ENCODE measurements around the gene ROR2. TPM values are rescaled to one million over a fixed set of nuclear protein-coding genes. Genes with fewer than 3 reads are reported as not detected.

ROR2 gene
- total RNA-seq, 1 experiment from 2014 or later: 5.9 TPM

DNA sequence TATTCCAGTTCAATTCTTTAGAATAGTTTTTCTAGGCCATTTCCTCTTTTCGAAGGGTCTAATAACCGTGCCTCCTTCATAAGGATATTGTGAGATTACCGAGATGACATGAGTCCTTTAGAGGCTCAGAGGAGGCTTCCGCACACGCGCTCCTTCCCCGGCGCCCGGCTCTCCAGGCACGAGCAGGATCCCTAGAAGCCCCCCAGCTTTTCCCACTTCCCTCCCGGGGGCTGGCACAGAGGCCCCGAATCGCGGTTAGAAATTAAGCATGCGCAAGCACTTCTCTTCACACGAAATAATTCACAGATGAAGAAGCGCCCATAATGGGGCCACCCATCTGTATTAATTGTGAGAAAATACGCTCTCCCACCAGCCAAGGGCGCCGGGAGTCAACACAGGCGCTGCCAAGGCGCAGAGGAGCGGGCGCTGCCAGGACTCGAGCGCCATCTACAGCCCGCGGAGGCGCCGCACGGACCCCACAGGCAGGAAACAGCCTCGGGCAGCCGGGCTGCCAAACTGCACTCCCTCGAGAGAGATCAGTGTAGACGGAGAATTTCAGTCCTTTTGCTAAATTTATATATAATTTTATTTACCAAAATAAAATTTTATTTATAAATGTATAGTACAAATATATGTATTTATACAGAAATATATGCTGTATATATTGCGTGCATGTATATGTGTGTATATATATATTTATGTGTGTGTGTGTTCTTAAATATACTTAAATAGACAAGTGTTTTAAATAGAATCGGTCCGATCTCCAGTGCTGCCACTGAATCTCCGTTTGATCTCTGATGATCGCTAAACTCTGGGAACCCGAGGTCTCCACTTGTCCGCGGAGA is 268.3 kb downstream of the ROR2 start:
- Histone ChIP-seq H3K4me1 (ENCODE audit: control insufficient read depth, insufficient read depth, low read length) (no peaks in the 10 kb centered on the region), H3K36me3 (ENCODE audit: control insufficient read depth, insufficient read depth, low read length) (no peaks in the 10 kb centered on the region), H3K4me3 (ENCODE audit: low read depth in 2 of 2, low read length in 2 of 2) (no peak overlapping the region), H3K27me3 (ENCODE audit: control insufficient read depth, insufficient read depth, low read length) (no peaks in the 10 kb centered on the region), H3K9me3 (ENCODE audit: control insufficient read depth, insufficient read depth, low read depth, low read length) (no peaks in the 10 kb centered on the region), H3K27ac (ENCODE audit: low read length) (no peak overlapping the region)
- DNase-seq (ENCODE audit: low read depth, low spot score) (no peak), ATAC-seq (peak; percentile 84)
- TF ChIP-seq, protein P1, sequence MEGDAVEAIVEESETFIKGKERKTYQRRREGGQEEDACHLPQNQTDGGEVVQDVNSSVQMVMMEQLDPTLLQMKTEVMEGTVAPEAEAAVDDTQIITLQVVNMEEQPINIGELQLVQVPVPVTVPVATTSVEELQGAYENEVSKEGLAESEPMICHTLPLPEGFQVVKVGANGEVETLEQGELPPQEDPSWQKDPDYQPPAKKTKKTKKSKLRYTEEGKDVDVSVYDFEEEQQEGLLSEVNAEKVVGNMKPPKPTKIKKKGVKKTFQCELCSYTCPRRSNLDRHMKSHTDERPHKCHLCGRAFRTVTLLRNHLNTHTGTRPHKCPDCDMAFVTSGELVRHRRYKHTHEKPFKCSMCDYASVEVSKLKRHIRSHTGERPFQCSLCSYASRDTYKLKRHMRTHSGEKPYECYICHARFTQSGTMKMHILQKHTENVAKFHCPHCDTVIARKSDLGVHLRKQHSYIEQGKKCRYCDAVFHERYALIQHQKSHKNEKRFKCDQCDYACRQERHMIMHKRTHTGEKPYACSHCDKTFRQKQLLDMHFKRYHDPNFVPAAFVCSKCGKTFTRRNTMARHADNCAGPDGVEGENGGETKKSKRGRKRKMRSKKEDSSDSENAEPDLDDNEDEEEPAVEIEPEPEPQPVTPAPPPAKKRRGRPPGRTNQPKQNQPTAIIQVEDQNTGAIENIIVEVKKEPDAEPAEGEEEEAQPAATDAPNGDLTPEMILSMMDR (IDR thresholded peaks at IDR 0.05): peak; percentile 90
- no peak for TF ChIP-seq SIN3A (IDR thresholded peaks at IDR 0.05; ENCODE audit: borderline replicate concordance, insufficient read depth, low read depth, low read length)
- in situ Hi-C loops (cut with HindIII; ENCODE audit: low pct_unique_long_range_greater_than_20kb, low sequenced_read_pairs): no loop called here
- BruUV-seq (replicated peaks): no TSS peak
- ChIA-PET CTCF (no interaction called here), POLR2A (no interaction called here)
- intact Hi-C loops (cut with micrococcal nuclease; ENCODE audit: unreplicated experiment): no loop called here

DNA sequence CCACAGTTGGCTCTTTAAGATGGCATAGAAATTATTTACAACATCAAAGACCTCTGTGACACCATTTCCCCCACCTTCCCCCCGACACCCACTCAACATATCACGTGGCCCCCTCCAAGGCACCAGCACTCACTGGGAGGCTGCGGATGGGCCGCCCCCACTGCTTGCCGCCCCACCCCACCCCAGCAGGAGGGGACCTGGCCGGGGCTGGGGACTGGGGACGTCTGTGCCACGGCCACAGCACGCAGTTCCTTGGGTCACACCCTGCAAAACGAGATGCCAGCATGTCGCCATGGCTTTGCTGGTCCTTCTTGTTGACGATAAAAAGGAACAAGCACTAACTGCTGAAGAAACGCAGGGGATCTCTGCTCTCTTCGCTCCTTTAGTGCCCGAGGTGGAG is 269.0 kb downstream of the ROR2 start:
- no peak for ATAC-seq
- BruUV-seq (replicated peaks): no TSS peak
- Histone ChIP-seq H3K27ac (ENCODE audit: low read length) (no peak overlapping the region), H3K9me3 (ENCODE audit: control insufficient read depth, insufficient read depth, low read depth, low read length) (no peaks in the 10 kb centered on the region), H3K4me3 (ENCODE audit: low read depth in 2 of 2, low read length in 2 of 2) (no peak overlapping the region), H3K4me1 (ENCODE audit: control insufficient read depth, insufficient read depth, low read length) (no peaks in the 10 kb centered on the region), H3K36me3 (ENCODE audit: control insufficient read depth, insufficient read depth, low read length) (no peaks in the 10 kb centered on the region), H3K27me3 (ENCODE audit: control insufficient read depth, insufficient read depth, low read length) (no peaks in the 10 kb centered on the region)
- intact Hi-C loops (cut with micrococcal nuclease; ENCODE audit: unreplicated experiment): no loop called here
- in situ Hi-C loops (cut with HindIII; ENCODE audit: low pct_unique_long_range_greater_than_20kb, low sequenced_read_pairs): no loop called here
- CTCF ChIA-PET: no interaction called here
- POLR2A ChIA-PET: no interaction called here
- TF ChIP-seq, protein P2, sequence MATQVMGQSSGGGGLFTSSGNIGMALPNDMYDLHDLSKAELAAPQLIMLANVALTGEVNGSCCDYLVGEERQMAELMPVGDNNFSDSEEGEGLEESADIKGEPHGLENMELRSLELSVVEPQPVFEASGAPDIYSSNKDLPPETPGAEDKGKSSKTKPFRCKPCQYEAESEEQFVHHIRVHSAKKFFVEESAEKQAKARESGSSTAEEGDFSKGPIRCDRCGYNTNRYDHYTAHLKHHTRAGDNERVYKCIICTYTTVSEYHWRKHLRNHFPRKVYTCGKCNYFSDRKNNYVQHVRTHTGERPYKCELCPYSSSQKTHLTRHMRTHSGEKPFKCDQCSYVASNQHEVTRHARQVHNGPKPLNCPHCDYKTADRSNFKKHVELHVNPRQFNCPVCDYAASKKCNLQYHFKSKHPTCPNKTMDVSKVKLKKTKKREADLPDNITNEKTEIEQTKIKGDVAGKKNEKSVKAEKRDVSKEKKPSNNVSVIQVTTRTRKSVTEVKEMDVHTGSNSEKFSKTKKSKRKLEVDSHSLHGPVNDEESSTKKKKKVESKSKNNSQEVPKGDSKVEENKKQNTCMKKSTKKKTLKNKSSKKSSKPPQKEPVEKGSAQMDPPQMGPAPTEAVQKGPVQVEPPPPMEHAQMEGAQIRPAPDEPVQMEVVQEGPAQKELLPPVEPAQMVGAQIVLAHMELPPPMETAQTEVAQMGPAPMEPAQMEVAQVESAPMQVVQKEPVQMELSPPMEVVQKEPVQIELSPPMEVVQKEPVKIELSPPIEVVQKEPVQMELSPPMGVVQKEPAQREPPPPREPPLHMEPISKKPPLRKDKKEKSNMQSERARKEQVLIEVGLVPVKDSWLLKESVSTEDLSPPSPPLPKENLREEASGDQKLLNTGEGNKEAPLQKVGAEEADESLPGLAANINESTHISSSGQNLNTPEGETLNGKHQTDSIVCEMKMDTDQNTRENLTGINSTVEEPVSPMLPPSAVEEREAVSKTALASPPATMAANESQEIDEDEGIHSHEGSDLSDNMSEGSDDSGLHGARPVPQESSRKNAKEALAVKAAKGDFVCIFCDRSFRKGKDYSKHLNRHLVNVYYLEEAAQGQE (IDR thresholded peaks at IDR 0.05; ENCODE audit: insufficient read depth in 1 of 2, low read depth in 2 of 2, low read length in 1 of 2): no peak
- TF ChIP-seq SIN3A (IDR thresholded peaks at IDR 0.05; ENCODE audit: borderline replicate concordance, insufficient read depth, low read depth, low read length): no peak
- no peak for TF ChIP-seq POLR2AphosphoS5 (IDR thresholded peaks at IDR 0.05; ENCODE audit: low read depth, low read length)
- TF ChIP-seq, protein P1 (IDR thresholded peaks at IDR 0.05): no peak
- no peak for TF ChIP-seq TCF7L2 (IDR thresholded peaks at IDR 0.05; ENCODE audit: low read depth, low read length)
- no peak for DNase-seq (ENCODE audit: low read depth, low spot score)

All from Panc1 (cell line).